Measurements from ENCODE around the gene MN1.

GRCh38 chr22:27809226-27809603 is 7.7 kb upstream of the MN1 start:
- TF ChIP-seq POLR2AphosphoS5 (IDR thresholded peaks at IDR 0.05; ENCODE audit: borderline replicate concordance, low read depth, low read length) (no peak), EZH2 (IDR thresholded peaks at IDR 0.05) (no peak)
